Endothelial cell of umbilical vein (primary cell): ENCODE results near the gene ZKSCAN3. TPM values are rescaled to one million over a fixed set of nuclear protein-coding genes. Genes with fewer than 3 reads are reported as not detected.

Experiments
- BruUV-seq: library from RNA; stranded (reverse); fragments of 400-500 nt; replicated peaks from 2 replicates; lab custom pipeline; 2021; lab: Mats Ljungman, UMichigan
- CTCF ChIA-PET: fragments of 300-600, 350-600 bp; sonication (Branson Sonifier 250); formaldehyde crosslinking; loops from one replicate; lab custom pipeline; 2021; ENCODE audit warnings: antibody characterized with exemption, inconsistent platforms; lab: Charles Lee
- POLR2A ChIA-PET: fragments of 300-600, 350-600 bp; sonication (Branson Sonifier 250); formaldehyde crosslinking; loops from one replicate; lab custom pipeline; 2021; ENCODE audit warnings: antibody characterized with exemption, inconsistent platforms; lab: Charles Lee
- DNase-seq: peaks from one replicate; pipeline ENCODE4 v3.0.0-alpha.2; 2011; ENCODE audit warnings: low read depth, low spot score
- FAIRE-seq: peaks from 2 replicates; lab custom pipeline; 2011; peaks lifted over from hg19 to GRCh38; lab: Jason Lieb, UNC
- H2AFZ ChIP-seq: 2 replicates; pipeline ENCODE4 v1.6.0; 2012; ENCODE audit warnings: low read depth, low read length, control low read depth, inconsistent platforms
- H3K27ac ChIP-seq: 2 replicates; pipeline ENCODE4 v1.5.1; 2011; ENCODE audit warnings: low read depth, mild to moderate bottlenecking, control low read depth, low read length, moderate library complexity; ENCODE audit not compliant: insufficient read depth
- H3K27me3 ChIP-seq, 2 experiments: 2 replicates each; pipeline versions ENCODE4 v1.6.0 to v1.6.1; 2011; ENCODE audit warnings: low read length in 2 of 2, mixed read lengths in 1 of 2; ENCODE audit not compliant: control insufficient read depth in 2 of 2, insufficient read depth in 2 of 2
- H3K36me3 ChIP-seq, 2 experiments: 2 replicates in 1 of 2; 3 replicates in 1 of 2; pipeline ENCODE4 v1.5.1; 2011; ENCODE audit warnings: low read length in 2 of 2, mild to moderate bottlenecking in 1 of 2, moderate library complexity in 1 of 2; ENCODE audit not compliant: control insufficient read depth in 2 of 2, insufficient read depth in 2 of 2; ENCODE audit errors: extremely low read depth in 1 of 2
- H3K4me1 ChIP-seq: 3 replicates; pipeline ENCODE4 v1.5.1; 2011; ENCODE audit warnings: mild to moderate bottlenecking, low read length; ENCODE audit not compliant: control insufficient read depth, insufficient read depth; ENCODE audit errors: extremely low read depth
- H3K4me2 ChIP-seq: 2 replicates; pipeline ENCODE4 v1.6.1; 2011; ENCODE audit warnings: low read length, control low read depth, mixed read lengths; ENCODE audit not compliant: insufficient read depth
- H3K4me3 ChIP-seq, 3 experiments: fragments of 200-600 bp in 1 of 3; sonication (generic), shearing (Covaris generic) in 1 of 3; replicated peaks in 1 of 3; 2 replicates each; pipeline ENCODE4 v1.5.1; 2011 to 2016; ENCODE audit warnings: control low read depth in 3 of 3, low read length in 3 of 3, mild to moderate bottlenecking in 2 of 3, inconsistent platforms in 1 of 3, low read depth in 1 of 3, moderate library complexity in 1 of 3; ENCODE audit not compliant: insufficient read depth in 1 of 3
- H3K79me2 ChIP-seq: 2 replicates; pipeline ENCODE4 v1.6.0; 2012; ENCODE audit warnings: low read length, inconsistent platforms; ENCODE audit not compliant: control insufficient read depth, insufficient read depth
- H3K9ac ChIP-seq: replicated peaks from 2 replicates; pipeline ENCODE3; 2011; ENCODE audit warnings: low read length, control low read depth; ENCODE audit not compliant: insufficient read depth; ENCODE audit errors: extremely low read depth
- H3K9me1 ChIP-seq: replicated peaks from 3 replicates; pipeline ENCODE4 v1.6.0; 2011; ENCODE audit warnings: mild to moderate bottlenecking, low read length; ENCODE audit not compliant: control insufficient read depth, insufficient read depth; ENCODE audit errors: extremely low read depth
- H3K9me3 ChIP-seq: replicated peaks from 2 replicates; pipeline ENCODE4 v1.5.1; 2012; ENCODE audit warnings: low read length, inconsistent platforms; ENCODE audit not compliant: control insufficient read depth, insufficient read depth
- H4K20me1 ChIP-seq: replicated peaks from 2 replicates; pipeline ENCODE3; 2011; ENCODE audit warnings: mild to moderate bottlenecking, low read length; ENCODE audit not compliant: control insufficient read depth, insufficient read depth; ENCODE audit errors: extremely low read depth
- EZH2 ChIP-seq: IDR thresholded peaks from 2 replicates; pipeline ENCODE4 v1.6.1; 2012; ENCODE audit warnings: borderline replicate concordance, low read depth, mild to moderate bottlenecking, moderate library complexity, low read length, inconsistent platforms; ENCODE audit not compliant: severe bottlenecking
- FOS ChIP-seq: IDR thresholded peaks from 2 replicates; pipeline ENCODE4 v1.6.1; 2011; ENCODE audit warnings: mild to moderate bottlenecking, low read length, moderate library complexity, borderline replicate concordance; ENCODE audit not compliant: insufficient read depth
- GATA2 ChIP-seq: IDR thresholded peaks from 2 replicates; pipeline ENCODE4 v1.7.0; 2011; ENCODE audit warnings: low read depth, mild to moderate bottlenecking, moderate library complexity, mixed read lengths, low read length; ENCODE audit not compliant: insufficient read length, insufficient read depth
- JUN ChIP-seq: IDR thresholded peaks from 2 replicates; pipeline ENCODE4 v1.6.1; 2011; ENCODE audit warnings: borderline replicate concordance, low read depth; ENCODE audit not compliant: insufficient read length, insufficient read depth
- POLR2A ChIP-seq: IDR thresholded peaks from 2 replicates; pipeline ENCODE4 v1.6.1; 2012; ENCODE audit warnings: low read depth, mild to moderate bottlenecking, control low read depth, low read length
- POLR2AphosphoS5 ChIP-seq: IDR thresholded peaks from 2 replicates; pipeline ENCODE4 v1.6.1; 2012; ENCODE audit warnings: low read depth, mild to moderate bottlenecking, control low read depth, low read length, moderate library complexity; ENCODE audit not compliant: insufficient read depth
- dilution Hi-C: fragments of 300-500 bp; cut with MboI; formaldehyde crosslinking; loops from one replicate; pipeline ENCODE4 v1.15.0; 2019; ENCODE audit warnings: low sequenced_read_pairs; ENCODE audit not compliant: extremely low pct_ligation_motif_present
- intact Hi-C: fragments of 100-400 bp; cut with micrococcal nuclease; formaldehyde crosslinking; loops from one replicate; pipeline ENCODE4 v1.10.0; 2022
- polyA plus RNA-seq, 4 experiments: library from polyadenylated mRNA; depleted of rRNA in 3 of 4; stranded (reverse) in 3 of 4; unstranded in 1 of 4; fragments of >200 nt; gene quantifications; 2 replicates each; pipeline versions ENCODE4 v1.2.1 to v1.2.3, GENCODE V29; 2011 to 2012; ENCODE audit warnings: missing spikeins in 1 of 4
- total RNA-seq: library from RNA; stranded (reverse); gene quantifications from 2 replicates; pipeline ENCODE4 v1.2.3, GENCODE V29; 2021
- TF ChIP-seq, protein P1 (sequence below): IDR thresholded peaks from 2 replicates; pipeline ENCODE4 v1.6.1; 2011; ENCODE audit not compliant: insufficient read depth, insufficient read length

Gene ZKSCAN3
- total and polyA plus RNA-seq, 2 donors (not counting 3 experiments of a cell fraction or from before 2014, with no cell fraction given), result 2.5 to 6.9 TPM

DNA sequence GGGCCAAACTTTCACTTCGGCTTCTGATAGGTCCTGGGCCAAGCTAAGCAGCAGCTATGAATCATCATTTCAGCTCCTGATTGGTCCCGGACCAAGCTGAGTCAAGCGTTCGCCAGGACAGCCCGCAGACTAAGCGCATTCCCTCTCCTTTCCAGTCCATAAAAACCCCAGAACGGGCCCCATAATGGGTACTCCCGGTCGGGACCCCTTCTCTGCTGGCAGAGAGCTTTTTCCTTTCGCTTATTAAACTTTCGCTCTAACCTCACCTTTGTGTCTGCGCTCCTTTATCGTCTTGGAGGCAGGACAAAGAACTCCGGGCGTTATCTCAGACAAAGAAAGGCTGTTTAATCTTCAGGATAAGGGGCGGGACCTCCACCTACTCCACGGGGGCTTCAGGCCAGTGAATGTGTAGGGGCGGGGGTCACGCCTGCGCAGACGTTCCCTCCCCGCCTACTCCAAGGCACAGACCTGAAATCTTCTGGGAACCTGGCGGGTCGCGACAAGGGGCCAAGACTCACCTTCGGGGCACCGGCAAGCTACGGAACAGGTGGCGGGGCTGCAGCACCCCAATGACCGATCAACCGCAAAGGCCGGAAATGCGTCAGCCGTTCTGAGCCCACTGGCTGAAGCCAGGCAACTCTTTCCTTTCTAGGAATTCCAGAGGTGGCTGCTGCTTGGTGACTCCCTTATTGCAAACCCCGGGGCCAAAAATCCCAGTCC is 14.0 kb upstream of the ZKSCAN3 start, which contains the start of gene ZSCAN31:
Gene ZSCAN31, minus strand, starts transcription at position 585 of the 720 bp plus-strand sequence. CDS start 6,465 bp downstream, outside the sequence.
- Histone ChIP-seq H3K9ac (peak within 1 kb of the TSS; percentile 96), H2AFZ (peak within 1 kb of the TSS; percentile 81), H3K4me3 (peak within 1 kb of the TSS; percentile 70 to 79 (median 73)), H3K4me2 (peak within 1 kb of the TSS; percentile 88), H3K79me2 (no peaks in the 10 kb centered on the region), H3K27ac (peak within 1 kb of the TSS; percentile 96), H3K36me3 (no peaks in the 10 kb centered on the region), H3K27me3 (no peaks in the 10 kb centered on the region), H3K4me1 (peaks cover 15% of the 10 kb centered on the region), H3K9me1 (no peaks in the 10 kb centered on the region), H4K20me1 (no peaks in the 10 kb centered on the region), H3K9me3 (no peaks in the 10 kb centered on the region)
- ChIA-PET POLR2A (interaction anchor here (0.5 to 2.0 kb wide), 14 partner anchors 12 to 528 kb away, joined by 3 to 15 read pairs (median 4); partner anchors contain the start of genes PGBD1, ZKSCAN4, ZKSCAN8 and ZSCAN26), CTCF (interaction anchor here (1.1 to 4.8 kb wide), 8 partner anchors 10 to 193 kb away, joined by 3 to 33 read pairs (median 4); no protein-coding TSS in a partner anchor)
- BruUV-seq, result TSS peak; percentile 87
- dilution Hi-C loops (no loop called here), intact Hi-C loops (loop anchor here (1.0 to 5.0 kb wide), 10 partner anchors 14 to 1292 kb away; partner anchors contain the start of genes PGBD1, ZKSCAN3, ZNF165 and ZSCAN26)
- DNase-seq (peak; percentile 98), FAIRE-seq (peak; percentile 97)
- TF ChIP-seq JUN, result peak; percentile 80
- TF ChIP-seq POLR2AphosphoS5, result peak; percentile 57
- TF ChIP-seq GATA2, result no peak
- TF ChIP-seq, protein P1, sequence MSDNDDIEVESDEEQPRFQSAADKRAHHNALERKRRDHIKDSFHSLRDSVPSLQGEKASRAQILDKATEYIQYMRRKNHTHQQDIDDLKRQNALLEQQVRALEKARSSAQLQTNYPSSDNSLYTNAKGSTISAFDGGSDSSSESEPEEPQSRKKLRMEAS, result no peak
- peak; percentile 91 for TF ChIP-seq FOS
- no peak for TF ChIP-seq EZH2
- peak; percentile 94 for TF ChIP-seq POLR2A
